Transverse colon (tissue), 4 donors: ENCODE results near the gene MPEG1. TPM values are rescaled to one million over a fixed set of nuclear protein-coding genes. Genes with fewer than 3 reads are reported as not detected.

Experiments used
- DNase-seq: peaks from one replicate; pipeline ENCODE4 v3.0.0-alpha.2; 2019
- H3K27ac ChIP-seq, 4 donors: fragments of 200-600 bp; sonication (generic); 2 replicates each; pipeline ENCODE4 v1.5.1; 2016 to 2018; ENCODE audit warnings: inconsistent platforms in 4 of 4
- H3K27me3 ChIP-seq: fragments of 200-600 bp; sonication (generic); 2 replicates; pipeline ENCODE4 v1.5.1; 2017; ENCODE audit warnings: inconsistent platforms
- H3K36me3 ChIP-seq, 4 donors: fragments of 200-600 bp; sonication (generic); 2 replicates each; pipeline ENCODE4 v1.5.1; 2017 to 2019; ENCODE audit warnings: inconsistent platforms in 4 of 4
- H3K4me1 ChIP-seq, 4 donors: fragments of 200-600 bp; sonication (generic); 2 replicates each; pipeline ENCODE4 v1.5.1; 2017 to 2020; ENCODE audit warnings: inconsistent platforms in 4 of 4
- H3K4me3 ChIP-seq, 4 donors: fragments of 200-600 bp; sonication (generic); 1 replicate in 1 of 4; 2 replicates in 3 of 4; pipeline versions ENCODE4 v1.5.1 to v1.6.1; 2017 to 2019; ENCODE audit warnings: inconsistent platforms in 4 of 4
- H3K9me3 ChIP-seq, 2 donors: fragments of 200-600 bp; sonication (generic); 2 replicates each; pipeline ENCODE4 v1.5.1; 2017 to 2019; ENCODE audit warnings: inconsistent platforms in 2 of 2
- CTCF ChIP-seq, 5 experiments: fragments of 200-600 bp in 3 of 5; fragments of 450-650 bp in 2 of 5; sonication (generic) in 3 of 5; IDR thresholded peaks; 1 replicate in 2 of 5; 2 replicates in 3 of 5; pipeline ENCODE4 v1.5.1; 2016 to 2017; ENCODE audit warnings: antibody characterized with exemption in 5 of 5, inconsistent platforms in 3 of 5, mild to moderate bottlenecking in 2 of 5, moderate library complexity in 1 of 5
- EP300 ChIP-seq: sonication (generic); formaldehyde crosslinking; IDR thresholded peaks from one replicate; pipeline ENCODE4 v1.6.1; 2017; ENCODE audit warnings: antibody characterized with exemption, low read depth
- POLR2A ChIP-seq: fragments of 450-650 bp; IDR thresholded peaks from one replicate; pipeline ENCODE4 v1.6.1; 2016; ENCODE audit warnings: antibody characterized with exemption, mild to moderate bottlenecking, moderate library complexity
- POLR2AphosphoS5 ChIP-seq, 3 donors: sonication (generic); formaldehyde crosslinking; IDR thresholded peaks; one replicate each; pipeline ENCODE4 v1.6.1; 2016; ENCODE audit warnings: antibody characterized with exemption in 3 of 3
- WGBS, 2 donors: methylation state at CpG; one replicate each; pipeline ENCODE4 v1.1.5; 2018; ENCODE audit warnings: low coverage in 1 of 2; 5-methylcytosine and 5-hydroxymethylcytosine counted together
- in situ Hi-C, 4 donors: fragments of 200-750 bp; cut with MboI; loops; one replicate each; pipeline versions ENCODE4 v1.15.0 to v1.15.1; 2017; ENCODE audit warnings: low sequenced_read_pairs in 3 of 4, low pct_ligation_motif_present in 1 of 4, low pct_unique_long_range_greater_than_20kb in 1 of 4
- intact Hi-C: fragments of 100-400 bp; cut with DNase I; formaldehyde crosslinking; loops from one replicate; pipeline ENCODE4 v1.15.1; 2023; ENCODE audit warnings: low total_unique reads
- total RNA-seq, 4 donors: library from RNA; depleted of rRNA; stranded (reverse); fragments of >200 nt; gene quantifications; one replicate each; pipeline ENCODE4 v1.1.0, GENCODE V29; 2016

MPEG1 gene
- total RNA-seq, 4 donors from 2014 or later = 4.6 to 16.5 (median 7.5) TPM

GRCh38 chr11:59204746-59205145, 8.0 kb downstream of the MPEG1 start:
- no peaks in the 10 kb centered on the region for H3K27me3 ChIP-seq
- H3K9me3 ChIP-seq = no peaks in the 10 kb centered on the region
- in situ Hi-C loops = no loop called here
- 96 to 100% methylated on average over 1 to 3 of the region's 3 CpGs for WGBS, 2 donors
- DNase-seq = no peak
- H3K4me1 ChIP-seq = peaks cover 0 to 17% (median 4%) of the 10 kb centered on the region in 4 donors
- no peak overlapping the region for H3K4me3 ChIP-seq
- no peak overlapping the region for H3K27ac ChIP-seq
- peaks cover 0 to 4% (median 0%) of the 10 kb centered on the region in 4 donors for H3K36me3 ChIP-seq
- intact Hi-C loops = no loop called here
- no peak for TF ChIP-seq POLR2AphosphoS5 (IDR thresholded peaks at IDR 0.05)
- TF ChIP-seq CTCF (IDR thresholded peaks at IDR 0.05) = no peak
- no peak for TF ChIP-seq EP300
- TF ChIP-seq POLR2A = no peak

GRCh38 chr11:59201353-59201752, 11.4 kb downstream of the MPEG1 start:
- no peaks in the 10 kb centered on the region for H3K27me3 ChIP-seq
- DNase-seq = no peak
- H3K4me1 ChIP-seq = peaks cover 0 to 17% (median 0%) of the 10 kb centered on the region in 4 donors
- 78 to 80% methylated on average over 1 to 3 of the region's 3 CpGs for WGBS, 2 donors
- peaks cover 0 to 6% (median 2%) of the 10 kb centered on the region in 4 donors for H3K36me3 ChIP-seq
- no peak overlapping the region for H3K27ac ChIP-seq
- TF ChIP-seq CTCF (IDR thresholded peaks at IDR 0.05) (peak in 2 of 5 experiments; percentile 24 to 33), EP300 (no peak)
- no peak overlapping the region for H3K4me3 ChIP-seq
- in situ Hi-C loops = no loop called here
- no peaks in the 10 kb centered on the region for H3K9me3 ChIP-seq
- intact Hi-C loops = no loop called here

- H3K4me1 ChIP-seq = peaks cover 0 to 17% (median 0%) of the 10 kb centered on the region in 4 donors
- no peaks in the 10 kb centered on the region for H3K9me3 ChIP-seq
- intact Hi-C loops = no loop called here
- no peak overlapping the region for H3K4me3 ChIP-seq
- no peak for DNase-seq
- H3K27me3 ChIP-seq = no peaks in the 10 kb centered on the region
- H3K27ac ChIP-seq = no peak overlapping the region
- in situ Hi-C loops = no loop called here
- TF ChIP-seq CTCF (IDR thresholded peaks at IDR 0.05) (no peak), EP300 (no peak), POLR2A (no peak), POLR2AphosphoS5 (IDR thresholded peaks at IDR 0.05) (no peak)
- 36 to 52% methylated on average over 2 to 4 of the region's 4 CpGs for WGBS, 2 donors
- peaks cover 0 to 12% (median 4%) of the 10 kb centered on the region in 4 donors for H3K36me3 ChIP-seq
Observed at GRCh38 chr11:59200423-59200746, 12.3 kb downstream of the MPEG1 start.

GRCh38 chr11:59199546-59200422, 12.9 kb downstream of the MPEG1 start:
- Histone ChIP-seq H3K4me3 (no peak overlapping the region), H3K27ac (no peak overlapping the region), H3K4me1 (peaks cover 0 to 17% (median 0%) of the 10 kb centered on the region in 4 donors), H3K27me3 (no peaks in the 10 kb centered on the region), H3K9me3 (no peaks in the 10 kb centered on the region), H3K36me3 (peaks cover 0 to 14% (median 4%) of the 10 kb centered on the region in 4 donors)
- intact Hi-C loops = no loop called here
- TF ChIP-seq POLR2AphosphoS5 (IDR thresholded peaks at IDR 0.05) (no peak), POLR2A (no peak), EP300 (no peak), CTCF (IDR thresholded peaks at IDR 0.05) (no peak)
- in situ Hi-C loops = no loop called here
- 69 to 76% methylated on average over 13 to 14 of the region's 14 CpGs for WGBS, 2 donors
- DNase-seq = no peak
